NT2/D1 (cell line): ENCODE results near the gene DHX29.

ENCODE experiments used
- DNase-seq: peaks from one replicate; pipeline ENCODE4 v3.0.0-alpha.2; 2011; ENCODE audit warnings: low read depth, low spot score
- H3K27me3 ChIP-seq: 2 replicates; pipeline ENCODE4 v1.6.0; 2011; ENCODE audit warnings: mild to moderate bottlenecking; ENCODE audit not compliant: insufficient read length, insufficient read depth
- H3K36me3 ChIP-seq: 2 replicates; pipeline ENCODE4 v1.6.1; 2011; ENCODE audit warnings: mild to moderate bottlenecking, low read length, mixed read lengths; ENCODE audit not compliant: insufficient read depth, insufficient read length
- H3K4me1 ChIP-seq: 2 replicates; pipeline ENCODE4 v1.5.1; 2011; ENCODE audit not compliant: insufficient read depth, insufficient read length
- H3K4me3 ChIP-seq: 2 replicates; pipeline ENCODE4 v1.5.1; 2011; ENCODE audit warnings: low read depth; ENCODE audit not compliant: insufficient read length
- H3K9ac ChIP-seq: 2 replicates; pipeline ENCODE4 v1.6.0; 2011; ENCODE audit warnings: low read depth; ENCODE audit not compliant: insufficient read length
- H3K9me3 ChIP-seq: 2 replicates; pipeline ENCODE4 v1.5.1; 2011; ENCODE audit warnings: mild to moderate bottlenecking, low read length; ENCODE audit not compliant: insufficient read depth
- SUZ12 ChIP-seq: IDR thresholded peaks from 2 replicates; pipeline ENCODE4 v1.6.1; 2011; ENCODE audit not compliant: insufficient read length, insufficient read depth; ENCODE audit errors: extremely low read depth
- YY1 ChIP-seq: IDR thresholded peaks from 2 replicates; pipeline ENCODE4 v1.6.1; 2011; ENCODE audit not compliant: insufficient read length, insufficient read depth
- ZNF274 ChIP-seq: IDR thresholded peaks from 2 replicates; pipeline ENCODE4 v1.6.1; 2011; ENCODE audit warnings: mild to moderate bottlenecking, low read depth, low read length

Gene DHX29

DNA sequence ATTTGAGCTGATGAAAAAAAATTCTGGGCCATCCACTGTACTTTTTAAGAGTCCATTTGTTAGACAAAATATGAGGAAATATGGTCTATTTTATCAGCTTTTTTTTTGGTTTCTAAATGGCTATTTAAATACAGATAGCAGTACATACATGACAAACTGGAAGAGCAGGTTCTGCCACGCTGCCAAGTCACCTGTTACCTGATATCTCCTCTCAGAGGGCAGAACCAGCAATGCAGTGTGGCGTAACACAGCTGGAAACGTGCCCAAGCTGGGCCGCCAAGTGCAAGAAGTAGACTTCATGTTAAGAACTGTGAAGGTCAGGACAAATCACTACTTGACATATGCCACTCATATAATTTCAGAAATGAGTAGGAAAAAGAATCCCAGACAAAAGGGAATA is 88.5 kb downstream of the DHX29 start:
- no peaks in the 10 kb centered on the region for H3K4me1 ChIP-seq
- DNase-seq: no peak
- TF ChIP-seq YY1 (no peak), SUZ12 (no peak), ZNF274 (no peak)
- no peaks in the 10 kb centered on the region; the same call in 1 of the 2 replicates for H3K9me3 ChIP-seq
- no peaks in the 10 kb centered on the region for H3K36me3 ChIP-seq
- no peak overlapping the region for H3K4me3 ChIP-seq
- H3K9ac ChIP-seq: no peak overlapping the region
- peaks cover 40% of the 10 kb centered on the region for H3K27me3 ChIP-seq

GRCh38 chr5:55211184-55211874 is 96.2 kb downstream of the DHX29 start:
- DNase-seq: no peak

More at GRCh38 chr5:55211184-55211874, 96.2 kb downstream of the DHX29 start:
- Histone ChIP-seq H3K4me1 (no peaks in the 10 kb centered on the region), H3K27me3 (no peaks in the 10 kb centered on the region), H3K36me3 (no peaks in the 10 kb centered on the region), H3K9me3 (no peaks in the 10 kb centered on the region), H3K9ac (no peak overlapping the region), H3K4me3 (no peak overlapping the region)
- TF ChIP-seq YY1 (no peak), SUZ12 (no peak), ZNF274 (no peak)
